Measurements from ENCODE around the gene HMGCS2. TPM values are rescaled to one million over a fixed set of nuclear protein-coding genes. Genes with fewer than 3 reads are reported as not detected.

Gene HMGCS2
- polyA plus RNA-seq, 3 donors from 2014 or later = not detected

DNA sequence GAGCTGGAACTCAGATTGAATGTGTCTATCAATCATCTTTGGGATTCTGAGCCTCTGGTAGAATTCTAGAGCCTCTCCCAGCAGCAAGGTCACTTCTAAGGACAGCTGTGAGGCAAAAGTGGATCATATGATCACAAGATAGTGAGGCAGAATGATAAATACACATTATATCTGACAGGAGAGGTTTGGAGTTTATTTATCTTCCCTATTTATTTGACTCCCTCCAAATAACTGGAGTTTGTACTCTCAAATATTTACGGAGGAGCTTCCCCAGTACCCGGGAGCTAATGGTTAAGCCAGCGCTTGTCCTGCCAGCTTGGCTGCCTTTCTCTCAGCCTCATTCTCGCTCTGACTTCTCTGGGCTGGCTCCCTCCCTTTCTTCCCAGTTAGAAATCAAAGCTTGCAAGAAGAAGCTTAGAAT, 2.3 kb downstream of the HMGCS2 start:
- Mint-ChIP-seq H3K27ac (no peak overlapping the region), H3K9me3 (peaks cover 0 to 4% (median 0%) of the 10 kb centered on the region in 6 donors), H3K36me3 (no peaks in the 10 kb centered on the region), H3K4me1 (no peaks in the 10 kb centered on the region), H3K27me3 (ENCODE audit: low read depth in 3 of 3) (peaks cover 0 to 8% (median 8%) of the 10 kb centered on the region in 3 donors), H3K4me3 (no peak overlapping the region)
- no peak for DNase-seq

DNA sequence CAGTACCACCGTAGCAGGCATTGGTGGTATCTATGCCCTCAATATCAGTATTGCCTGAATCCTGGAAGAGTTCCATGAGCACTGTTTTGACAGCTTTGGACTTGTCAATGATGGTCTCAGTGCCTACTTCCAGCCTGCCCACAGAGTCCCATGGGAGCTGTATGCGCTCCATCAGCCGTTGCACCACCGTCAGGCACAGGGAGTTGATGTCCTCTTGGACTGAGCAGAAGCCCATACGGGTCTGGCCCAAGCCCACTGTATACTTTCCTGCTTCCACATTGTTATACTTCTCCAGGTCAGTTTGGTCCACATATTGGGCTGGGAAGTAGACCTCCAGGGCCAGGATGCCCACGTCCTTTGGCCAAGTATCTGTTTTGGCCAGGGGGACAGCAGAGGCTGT, 4.5 kb downstream of the HMGCS2 start:
- Mint-ChIP-seq H3K27me3 (ENCODE audit: low read depth in 3 of 3) (peaks cover 4 to 14% (median 8%) of the 10 kb centered on the region in 3 donors), H3K4me3 (no peak overlapping the region), H3K9me3 (peaks cover 0 to 4% (median 0%) of the 10 kb centered on the region in 6 donors), H3K4me1 (peaks cover 0 to 6% of the 10 kb centered on the region in 2 donors), H3K36me3 (no peaks in the 10 kb centered on the region), H3K27ac (no peak overlapping the region)
- DNase-seq = no peak

DNA sequence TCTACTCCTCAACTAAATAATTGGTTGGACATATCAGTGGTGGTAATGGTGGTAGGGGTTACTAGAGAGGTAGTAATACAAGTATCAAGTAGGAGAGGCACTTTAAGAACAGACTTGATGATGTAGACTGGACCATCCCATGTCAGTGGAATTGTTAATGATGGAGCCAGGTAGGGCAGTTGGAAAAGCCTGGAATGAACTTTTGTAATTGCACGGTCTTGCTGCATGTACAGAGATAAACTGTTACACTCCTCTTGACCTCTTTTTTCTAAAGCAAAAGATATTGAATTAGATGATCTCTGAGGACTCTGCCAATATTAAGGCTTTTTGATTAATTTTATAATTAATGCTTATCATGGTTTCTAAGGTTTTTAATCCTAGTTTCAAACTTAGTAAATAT, 5.8 kb downstream of the HMGCS2 start:
- Mint-ChIP-seq H3K4me3 (no peak overlapping the region), H3K9me3 (peaks cover 0 to 4% (median 0%) of the 10 kb centered on the region in 6 donors), H3K4me1 (peaks cover 0 to 16% of the 10 kb centered on the region in 2 donors), H3K27ac (no peak overlapping the region), H3K27me3 (ENCODE audit: low read depth in 3 of 3) (peaks cover 5 to 14% (median 7%) of the 10 kb centered on the region in 3 donors), H3K36me3 (no peaks in the 10 kb centered on the region)
- DNase-seq = no peak

DNA sequence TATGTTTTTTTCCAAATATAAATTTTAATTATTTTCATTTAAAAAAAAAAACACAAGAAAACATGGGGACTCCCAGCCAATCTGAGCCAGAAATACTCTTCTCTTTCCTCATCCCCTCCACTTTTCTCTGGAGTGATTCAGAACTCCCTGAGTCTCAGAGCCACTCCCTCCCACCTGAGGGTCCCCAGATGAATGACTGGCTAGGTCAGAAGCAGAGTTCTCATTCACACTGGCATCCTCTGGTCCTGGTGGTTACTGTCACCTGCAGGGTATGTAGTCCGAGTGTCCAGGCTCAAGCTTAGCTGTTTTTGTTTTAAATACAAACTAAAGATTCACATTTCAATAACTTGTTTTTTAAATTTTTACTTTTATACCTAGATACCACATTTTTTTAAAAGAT, 6.3 kb downstream of the HMGCS2 start:
- H3K36me3 Mint-ChIP-seq = no peaks in the 10 kb centered on the region
- peaks cover 5 to 14% (median 6%) of the 10 kb centered on the region in 3 donors for H3K27me3 Mint-ChIP-seq (ENCODE audit: low read depth in 3 of 3)
- peaks cover 0 to 4% (median 0%) of the 10 kb centered on the region in 6 donors for H3K9me3 Mint-ChIP-seq
- H3K27ac Mint-ChIP-seq = no peak overlapping the region
- no peak for DNase-seq
- H3K4me3 Mint-ChIP-seq = no peak overlapping the region
- H3K4me1 Mint-ChIP-seq = peaks cover 0 to 16% of the 10 kb centered on the region in 2 donors

DNA sequence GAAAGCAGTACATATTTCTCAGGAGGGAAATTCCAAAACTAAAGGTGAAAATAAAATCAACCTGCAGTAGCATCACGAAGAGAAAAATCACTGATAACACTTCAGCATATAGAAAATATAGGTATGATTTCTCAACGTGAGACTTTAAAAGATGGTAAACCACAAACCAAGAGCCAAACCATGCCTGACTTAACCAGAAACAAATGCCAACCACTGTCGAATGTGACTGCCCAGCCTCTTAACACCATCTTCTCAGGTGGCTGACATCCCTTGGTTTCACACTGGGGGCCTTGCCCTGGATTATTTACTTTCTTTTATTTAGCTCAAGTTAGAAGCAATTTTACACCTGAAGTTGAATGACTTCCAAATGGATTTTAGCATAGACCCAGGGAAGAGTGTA, 10.1 kb downstream of the HMGCS2 start:
- DNase-seq = peak in 2 of 3 donors; percentile 1 to 10
- H3K27ac Mint-ChIP-seq = no peak overlapping the region
- H3K9me3 Mint-ChIP-seq = peaks cover 0 to 4% (median 0%) of the 10 kb centered on the region in 6 donors
- no peak overlapping the region for H3K4me3 Mint-ChIP-seq
- peaks cover 0 to 16% of the 10 kb centered on the region in 2 donors for H3K4me1 Mint-ChIP-seq
- H3K27me3 Mint-ChIP-seq (ENCODE audit: low read depth in 3 of 3) = peaks cover 4 to 15% (median 7%) of the 10 kb centered on the region in 3 donors
- no peaks in the 10 kb centered on the region for H3K36me3 Mint-ChIP-seq

DNA sequence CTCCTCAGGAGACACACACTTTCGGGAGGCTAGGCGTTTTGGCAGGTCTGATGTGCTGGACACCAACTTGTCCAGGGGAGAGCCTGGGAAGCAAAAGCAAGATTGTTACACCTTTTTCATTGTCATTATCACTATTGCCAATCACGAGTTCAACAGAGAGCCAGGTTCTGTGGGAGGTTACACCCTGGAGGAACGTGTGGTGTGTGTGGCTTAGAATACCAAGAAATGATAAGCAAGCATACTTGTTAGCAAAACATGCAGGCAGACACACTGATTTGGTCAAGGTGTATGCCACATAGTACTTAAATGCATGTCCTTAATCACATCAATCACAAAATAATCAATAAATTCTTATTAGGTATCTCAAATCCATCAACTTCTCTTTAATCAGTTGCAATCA, 16.1 kb downstream of the HMGCS2 start:
- no peak overlapping the region for H3K27ac Mint-ChIP-seq
- no peak for DNase-seq
- no peak overlapping the region for H3K4me3 Mint-ChIP-seq
- H3K4me1 Mint-ChIP-seq = no peaks in the 10 kb centered on the region
- H3K9me3 Mint-ChIP-seq = peaks cover 0 to 6% (median 0%) of the 10 kb centered on the region in 6 donors
- H3K36me3 Mint-ChIP-seq = no peaks in the 10 kb centered on the region
- H3K27me3 Mint-ChIP-seq (ENCODE audit: low read depth in 3 of 3) = peaks cover 5 to 16% (median 14%) of the 10 kb centered on the region in 3 donors

DNA sequence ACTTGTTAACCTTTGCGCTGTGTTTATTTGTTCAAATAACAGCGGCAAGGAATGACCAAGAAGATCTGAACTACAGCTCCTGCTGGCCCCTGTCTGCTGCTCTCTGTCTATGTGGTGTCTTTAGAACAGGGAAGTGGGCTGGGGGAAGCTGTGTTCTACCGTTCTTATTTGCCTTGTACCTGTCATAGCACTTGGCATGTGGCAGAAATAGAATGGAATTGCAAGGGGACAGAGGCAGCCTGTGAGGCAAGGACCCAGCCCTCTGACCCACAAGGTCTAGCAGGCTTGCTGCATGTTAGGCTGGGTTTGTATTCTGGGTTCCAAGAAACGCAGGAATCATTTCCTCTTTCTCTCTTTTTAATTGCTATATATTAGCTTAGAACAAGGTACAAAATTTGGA, 20.7 kb downstream of the HMGCS2 start:
- peaks cover 4 to 11% (median 7%) of the 10 kb centered on the region in 3 donors for H3K27me3 Mint-ChIP-seq (ENCODE audit: low read depth in 3 of 3)
- H3K36me3 Mint-ChIP-seq = no peaks in the 10 kb centered on the region
- no peak for DNase-seq
- no peak overlapping the region for H3K27ac Mint-ChIP-seq
- H3K9me3 Mint-ChIP-seq = peaks cover 0 to 2% (median 0%) of the 10 kb centered on the region in 6 donors
- no peaks in the 10 kb centered on the region for H3K4me1 Mint-ChIP-seq
- H3K4me3 Mint-ChIP-seq = no peak overlapping the region

DNA sequence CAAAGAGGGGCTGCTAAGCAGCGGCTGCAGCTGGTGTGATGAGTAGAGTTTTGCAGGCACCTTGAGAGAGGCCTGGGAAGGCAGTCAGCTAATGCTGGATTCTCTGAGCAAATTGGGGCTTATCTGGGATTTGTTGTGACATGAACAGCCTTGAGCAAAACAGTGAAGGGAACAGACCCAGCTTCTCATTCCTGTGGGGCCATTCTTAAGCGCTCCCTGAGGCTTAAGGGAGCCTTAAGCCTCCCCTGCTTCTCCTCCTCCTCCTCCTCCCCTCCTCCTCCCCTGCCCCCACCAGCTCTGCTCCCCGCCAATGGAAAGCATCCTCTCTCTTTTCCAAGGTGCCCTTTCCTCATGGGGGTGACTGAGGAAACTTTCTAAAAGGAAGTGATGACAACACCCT, 21.3 kb downstream of the HMGCS2 start:
- Mint-ChIP-seq H3K27me3 (ENCODE audit: low read depth in 3 of 3) (peaks cover 4 to 12% (median 4%) of the 10 kb centered on the region in 3 donors), H3K4me3 (no peak overlapping the region), H3K27ac (no peak overlapping the region), H3K4me1 (no peaks in the 10 kb centered on the region), H3K9me3 (peaks cover 0 to 1% (median 0%) of the 10 kb centered on the region in 6 donors), H3K36me3 (no peaks in the 10 kb centered on the region)
- DNase-seq = no peak

DNA sequence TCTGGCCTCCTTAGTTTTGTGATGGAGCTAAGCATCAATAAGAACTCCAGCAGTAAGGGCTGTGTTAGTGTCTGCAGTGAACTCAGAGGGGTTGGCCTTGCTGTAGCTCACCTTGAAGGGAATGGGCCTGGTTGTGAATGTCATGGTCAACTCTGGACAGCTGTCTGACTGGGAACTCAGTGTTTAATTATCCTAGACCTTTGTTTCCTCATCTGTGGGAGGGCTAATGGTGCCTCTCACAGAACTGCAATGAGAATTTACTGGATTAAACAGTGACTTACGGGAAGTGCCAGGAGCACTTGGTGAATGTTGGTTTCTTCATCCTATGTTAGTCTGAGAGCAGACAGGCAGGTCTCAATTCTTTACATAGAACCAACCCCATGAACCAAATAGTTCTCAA, 23.7 kb downstream of the HMGCS2 start:
- DNase-seq = no peak
- no peaks in the 10 kb centered on the region for H3K4me1 Mint-ChIP-seq
- no peaks in the 10 kb centered on the region for H3K9me3 Mint-ChIP-seq
- no peak overlapping the region for H3K4me3 Mint-ChIP-seq
- no peak overlapping the region for H3K27ac Mint-ChIP-seq
- H3K27me3 Mint-ChIP-seq (ENCODE audit: low read depth in 3 of 3) = peaks cover 0 to 6% (median 0%) of the 10 kb centered on the region in 3 donors
- H3K36me3 Mint-ChIP-seq = no peaks in the 10 kb centered on the region

DNA sequence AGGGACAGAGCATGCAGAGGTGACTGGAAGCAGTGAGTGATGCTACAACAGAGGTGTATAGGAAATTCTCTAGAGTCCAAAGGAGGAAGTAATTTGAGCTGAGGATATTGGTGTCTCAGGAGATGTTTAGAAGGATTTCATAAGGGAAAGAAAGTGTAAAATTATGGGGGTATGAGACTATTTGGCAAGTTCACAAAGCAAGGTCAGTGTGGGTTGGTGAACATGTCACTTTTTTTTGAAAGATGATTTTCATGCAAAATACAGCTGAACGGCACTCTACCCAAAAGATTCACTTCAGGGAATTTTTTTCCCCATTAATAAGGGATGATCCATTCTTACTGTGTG, 24.1 kb downstream of the HMGCS2 start:
- no peak overlapping the region for H3K27ac Mint-ChIP-seq

DNA sequence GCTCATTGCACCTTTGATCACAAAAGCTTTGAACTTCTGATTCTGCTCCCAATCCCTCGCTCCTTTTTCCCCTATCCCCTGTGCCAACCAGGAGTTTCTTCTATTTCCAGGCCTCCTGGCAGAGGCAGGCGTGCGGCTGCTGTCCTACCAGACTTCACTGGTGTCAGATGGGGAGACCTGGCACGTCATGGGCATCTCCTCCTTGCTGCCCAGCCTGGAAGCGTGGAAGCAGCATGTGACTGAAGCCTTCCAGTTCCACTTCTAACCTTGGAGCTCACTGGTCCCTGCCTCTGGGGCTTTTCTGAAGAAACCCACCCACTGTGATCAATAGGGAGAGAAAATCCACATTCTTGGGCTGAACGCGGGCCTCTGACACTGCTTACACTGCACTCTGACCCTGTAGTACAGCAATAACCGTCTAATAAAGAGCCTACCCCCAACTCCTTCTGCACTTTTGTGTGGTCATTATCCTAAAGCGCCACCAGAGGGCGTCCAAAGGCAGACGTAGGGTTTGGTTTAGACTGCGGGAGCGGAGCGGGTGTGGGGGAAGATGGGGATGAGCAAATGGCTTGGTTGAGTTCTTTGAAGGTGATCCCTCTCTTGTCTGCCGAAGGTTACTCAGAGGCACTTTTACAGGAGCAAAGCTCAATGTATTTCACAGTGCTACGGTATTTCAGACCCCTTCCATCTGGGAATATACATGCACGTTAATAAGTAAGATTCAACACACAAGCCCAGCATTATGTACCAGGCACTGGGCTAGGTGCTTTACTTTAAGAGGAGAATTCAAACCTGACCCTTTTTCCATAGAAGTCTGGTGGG, 24.7 kb downstream of the HMGCS2 start:
- no peaks in the 10 kb centered on the region for H3K36me3 Mint-ChIP-seq
- peak in 2 of 3 donors; percentile 7 to 13 for DNase-seq

More for the DNA sequence above, 24.1 kb downstream of the HMGCS2 start:
- Mint-ChIP-seq H3K36me3 (no peaks in the 10 kb centered on the region), H3K4me1 (no peaks in the 10 kb centered on the region), H3K4me3 (no peak overlapping the region), H3K27me3 (ENCODE audit: low read depth in 3 of 3) (peaks cover 0 to 2% (median 0%) of the 10 kb centered on the region in 3 donors), H3K9me3 (no peaks in the 10 kb centered on the region)
- DNase-seq = no peak

DNA sequence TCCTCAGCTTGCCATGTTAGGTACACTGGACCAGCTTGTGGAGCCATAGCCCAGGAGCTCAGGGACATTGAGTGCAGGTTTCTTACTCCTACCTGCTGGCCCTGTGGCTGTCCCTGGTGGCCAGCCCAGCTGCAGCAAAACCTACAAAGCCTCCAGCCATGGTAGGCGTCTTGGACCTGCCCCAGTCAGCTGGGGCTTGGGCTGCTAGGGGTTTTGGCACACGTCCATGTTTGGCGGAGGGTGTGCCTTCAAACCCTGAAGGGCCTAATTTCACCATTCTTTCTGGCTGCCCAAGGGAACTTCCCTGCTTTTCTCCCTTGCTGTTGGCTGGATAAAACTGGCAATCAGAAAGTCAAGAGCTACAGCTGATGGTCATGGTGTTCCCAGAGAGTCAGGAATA, 25.4 kb downstream of the HMGCS2 start:
- H3K27ac Mint-ChIP-seq = no peak overlapping the region
- peaks cover 0 to 2% (median 0%) of the 10 kb centered on the region in 3 donors for H3K27me3 Mint-ChIP-seq (ENCODE audit: low read depth in 3 of 3)
- no peak overlapping the region for H3K4me3 Mint-ChIP-seq
- DNase-seq = no peak
- H3K9me3 Mint-ChIP-seq = no peaks in the 10 kb centered on the region
- H3K36me3 Mint-ChIP-seq = no peaks in the 10 kb centered on the region
- no peaks in the 10 kb centered on the region for H3K4me1 Mint-ChIP-seq

More for the DNA sequence above, 24.7 kb downstream of the HMGCS2 start:
- no peaks in the 10 kb centered on the region for H3K4me1 Mint-ChIP-seq
- H3K9me3 Mint-ChIP-seq = no peaks in the 10 kb centered on the region
- no peak overlapping the region for H3K27ac Mint-ChIP-seq
- peaks cover 0 to 2% (median 0%) of the 10 kb centered on the region in 3 donors for H3K27me3 Mint-ChIP-seq (ENCODE audit: low read depth in 3 of 3)
- H3K4me3 Mint-ChIP-seq = no peak overlapping the region

DNA sequence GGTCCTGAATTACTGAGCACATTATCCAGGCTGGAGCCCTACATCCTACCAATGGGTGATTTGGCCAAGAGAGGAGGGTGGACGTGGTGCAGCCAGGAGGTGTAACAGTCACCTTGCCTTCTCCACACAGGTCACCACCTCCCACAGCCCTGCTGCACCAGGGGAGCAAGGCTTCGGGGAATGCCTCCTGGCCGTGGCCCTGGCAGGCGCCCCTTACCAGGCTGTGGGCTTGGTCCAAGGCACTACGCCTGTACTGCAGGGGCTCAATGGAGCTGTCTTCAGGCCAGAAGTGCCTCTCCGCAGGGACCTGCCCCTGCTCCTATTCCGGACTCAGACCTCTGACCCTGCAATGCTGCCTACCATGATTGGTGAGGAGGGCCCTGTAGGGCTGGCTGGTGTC, 26.0 kb downstream of the HMGCS2 start:
- Mint-ChIP-seq H3K9me3 (no peaks in the 10 kb centered on the region), H3K4me3 (no peak overlapping the region), H3K27me3 (ENCODE audit: low read depth in 3 of 3) (peaks cover 0 to 2% (median 0%) of the 10 kb centered on the region in 3 donors), H3K36me3 (no peaks in the 10 kb centered on the region), H3K4me1 (no peaks in the 10 kb centered on the region), H3K27ac (no peak overlapping the region)
- DNase-seq = no peak

DNA sequence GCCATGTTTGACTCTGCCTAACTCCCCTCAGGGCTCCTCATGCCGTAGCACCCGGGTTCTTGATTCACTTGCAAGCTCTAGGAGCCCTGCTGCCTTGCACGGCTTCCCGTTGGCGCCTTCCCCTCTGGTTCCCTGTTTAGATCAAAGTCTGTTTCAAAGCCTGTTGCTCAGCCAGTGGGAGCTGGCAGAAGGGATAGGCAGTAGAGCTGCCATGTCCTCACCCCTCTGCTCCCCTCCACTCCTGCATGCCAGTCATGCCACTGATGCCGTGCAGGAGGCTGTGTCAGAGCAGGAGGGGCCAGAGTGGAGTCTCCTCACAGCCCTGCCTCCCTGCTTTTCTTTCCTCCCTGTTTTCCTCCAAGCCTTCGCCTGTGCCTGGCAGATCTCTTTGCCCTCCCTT, 26.5 kb downstream of the HMGCS2 start:
- H3K36me3 Mint-ChIP-seq = no peaks in the 10 kb centered on the region
- no peak for DNase-seq
- H3K4me1 Mint-ChIP-seq = no peaks in the 10 kb centered on the region
- H3K27me3 Mint-ChIP-seq (ENCODE audit: low read depth in 3 of 3) = peaks cover 0 to 2% (median 0%) of the 10 kb centered on the region in 3 donors
- no peak overlapping the region for H3K27ac Mint-ChIP-seq
- no peak overlapping the region for H3K4me3 Mint-ChIP-seq
- H3K9me3 Mint-ChIP-seq = no peaks in the 10 kb centered on the region

All from immature natural killer cell (primary cell).